ENCODE results near the gene SSR4. TPM values are rescaled to one million over a fixed set of nuclear protein-coding genes. Genes with fewer than 3 reads are reported as not detected.

The SSR4 gene
- total RNA-seq, 1 experiment from 2014 or later = 182 TPM

DNA sequence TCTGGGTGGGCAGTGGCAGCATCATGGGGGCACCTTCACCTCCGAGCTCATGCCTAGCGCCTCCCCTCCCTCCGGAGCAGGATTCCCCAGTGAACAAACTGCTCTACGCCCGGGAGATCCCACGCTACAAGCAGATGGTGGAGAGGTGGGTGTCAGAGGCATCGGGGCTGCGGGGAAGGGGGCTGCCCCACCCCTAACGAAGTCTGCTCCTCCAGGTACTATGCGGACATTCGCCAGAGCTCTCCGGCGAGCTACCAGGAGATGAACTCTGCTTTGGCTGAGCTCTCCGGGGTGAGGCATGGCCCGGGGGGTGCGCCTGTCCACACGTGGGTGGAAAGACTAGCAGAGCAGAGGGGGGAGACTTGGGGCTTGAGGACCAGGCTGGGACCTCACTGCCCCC is 16.3 kb upstream of the SSR4 start:
- TF ChIP-seq JUND (IDR thresholded peaks at IDR 0.05) (no peak), EZH2phosphoT487 (IDR thresholded peaks at IDR 0.05; ENCODE audit: borderline replicate concordance) (no peak), SP1 (IDR thresholded peaks at IDR 0.05; ENCODE audit: low read depth) (no peak), ELF1 (IDR thresholded peaks at IDR 0.05; ENCODE audit: borderline replicate concordance, low read depth) (no peak), RAD21 (IDR thresholded peaks at IDR 0.05; ENCODE audit: low read depth) (no peak), SIN3A (IDR thresholded peaks at IDR 0.05; ENCODE audit: low read depth) (no peak), FOSL1 (IDR thresholded peaks at IDR 0.05; ENCODE audit: low read depth) (no peak), YY1 (IDR thresholded peaks at IDR 0.05; ENCODE audit: extremely low read depth, insufficient replicate concordance, low read depth, low read length) (no peak), POLR2A (IDR thresholded peaks at IDR 0.05; ENCODE audit: borderline replicate concordance, extremely low read depth, insufficient read depth, insufficient read length) (no peak), CEBPB (IDR thresholded peaks at IDR 0.05; ENCODE audit: low read depth) (no peak)
- TF ChIP-seq, protein P1, sequence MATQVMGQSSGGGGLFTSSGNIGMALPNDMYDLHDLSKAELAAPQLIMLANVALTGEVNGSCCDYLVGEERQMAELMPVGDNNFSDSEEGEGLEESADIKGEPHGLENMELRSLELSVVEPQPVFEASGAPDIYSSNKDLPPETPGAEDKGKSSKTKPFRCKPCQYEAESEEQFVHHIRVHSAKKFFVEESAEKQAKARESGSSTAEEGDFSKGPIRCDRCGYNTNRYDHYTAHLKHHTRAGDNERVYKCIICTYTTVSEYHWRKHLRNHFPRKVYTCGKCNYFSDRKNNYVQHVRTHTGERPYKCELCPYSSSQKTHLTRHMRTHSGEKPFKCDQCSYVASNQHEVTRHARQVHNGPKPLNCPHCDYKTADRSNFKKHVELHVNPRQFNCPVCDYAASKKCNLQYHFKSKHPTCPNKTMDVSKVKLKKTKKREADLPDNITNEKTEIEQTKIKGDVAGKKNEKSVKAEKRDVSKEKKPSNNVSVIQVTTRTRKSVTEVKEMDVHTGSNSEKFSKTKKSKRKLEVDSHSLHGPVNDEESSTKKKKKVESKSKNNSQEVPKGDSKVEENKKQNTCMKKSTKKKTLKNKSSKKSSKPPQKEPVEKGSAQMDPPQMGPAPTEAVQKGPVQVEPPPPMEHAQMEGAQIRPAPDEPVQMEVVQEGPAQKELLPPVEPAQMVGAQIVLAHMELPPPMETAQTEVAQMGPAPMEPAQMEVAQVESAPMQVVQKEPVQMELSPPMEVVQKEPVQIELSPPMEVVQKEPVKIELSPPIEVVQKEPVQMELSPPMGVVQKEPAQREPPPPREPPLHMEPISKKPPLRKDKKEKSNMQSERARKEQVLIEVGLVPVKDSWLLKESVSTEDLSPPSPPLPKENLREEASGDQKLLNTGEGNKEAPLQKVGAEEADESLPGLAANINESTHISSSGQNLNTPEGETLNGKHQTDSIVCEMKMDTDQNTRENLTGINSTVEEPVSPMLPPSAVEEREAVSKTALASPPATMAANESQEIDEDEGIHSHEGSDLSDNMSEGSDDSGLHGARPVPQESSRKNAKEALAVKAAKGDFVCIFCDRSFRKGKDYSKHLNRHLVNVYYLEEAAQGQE (IDR thresholded peaks at IDR 0.05; ENCODE audit: low read depth) = no peak
- TF ChIP-seq, protein P2, sequence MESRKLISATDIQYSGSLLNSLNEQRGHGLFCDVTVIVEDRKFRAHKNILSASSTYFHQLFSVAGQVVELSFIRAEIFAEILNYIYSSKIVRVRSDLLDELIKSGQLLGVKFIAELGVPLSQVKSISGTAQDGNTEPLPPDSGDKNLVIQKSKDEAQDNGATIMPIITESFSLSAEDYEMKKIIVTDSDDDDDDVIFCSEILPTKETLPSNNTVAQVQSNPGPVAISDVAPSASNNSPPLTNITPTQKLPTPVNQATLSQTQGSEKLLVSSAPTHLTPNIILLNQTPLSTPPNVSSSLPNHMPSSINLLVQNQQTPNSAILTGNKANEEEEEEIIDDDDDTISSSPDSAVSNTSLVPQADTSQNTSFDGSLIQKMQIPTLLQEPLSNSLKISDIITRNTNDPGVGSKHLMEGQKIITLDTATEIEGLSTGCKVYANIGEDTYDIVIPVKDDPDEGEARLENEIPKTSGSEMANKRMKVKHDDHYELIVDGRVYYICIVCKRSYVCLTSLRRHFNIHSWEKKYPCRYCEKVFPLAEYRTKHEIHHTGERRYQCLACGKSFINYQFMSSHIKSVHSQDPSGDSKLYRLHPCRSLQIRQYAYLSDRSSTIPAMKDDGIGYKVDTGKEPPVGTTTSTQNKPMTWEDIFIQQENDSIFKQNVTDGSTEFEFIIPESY (IDR thresholded peaks at IDR 0.05; ENCODE audit: extremely low read depth, insufficient replicate concordance, low read length) = no peak
- TF ChIP-seq, protein P3, sequence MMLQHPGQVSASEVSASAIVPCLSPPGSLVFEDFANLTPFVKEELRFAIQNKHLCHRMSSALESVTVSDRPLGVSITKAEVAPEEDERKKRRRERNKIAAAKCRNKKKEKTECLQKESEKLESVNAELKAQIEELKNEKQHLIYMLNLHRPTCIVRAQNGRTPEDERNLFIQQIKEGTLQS (IDR thresholded peaks at IDR 0.05) = no peak
- Histone ChIP-seq H3K4me1 (ENCODE audit: control insufficient read depth in 1 of 2, insufficient read depth in 2 of 2, low read length in 2 of 2) (peaks cover 0 to 6% of the 10 kb centered on the region in 2 experiments; a peak in 1 of 4 replicates), H3K9me3 (ENCODE audit: control insufficient read depth in 1 of 2, insufficient read depth in 1 of 2, low read depth in 1 of 2, low read length in 2 of 2) (no peaks in the 10 kb centered on the region), H3K27ac (ENCODE audit: low read depth, low read length) (no peak overlapping the region), H3K36me3 (ENCODE audit: control insufficient read depth in 1 of 2, insufficient read depth in 2 of 2, low read length in 2 of 2) (no peaks in the 10 kb centered on the region), H3K4me3 (replicated peaks in 1 of 2; ENCODE audit: low read depth in 1 of 2, low read length in 2 of 2) (no peak overlapping the region), H2AFZ (ENCODE audit: low read depth, low read length, poor library complexity, severe bottlenecking) (no peak overlapping the region), H3K27me3 (ENCODE audit: insufficient read depth, low read length) (no peaks in the 10 kb centered on the region), H4K20me1 (ENCODE audit: insufficient read depth) (no peaks in the 10 kb centered on the region), H3K9me2 (ENCODE audit: insufficient read depth) (no peaks in the 10 kb centered on the region), H3K9ac (ENCODE audit: low read length) (no peak overlapping the region), H3K79me2 (ENCODE audit: insufficient read depth, low read length) (no peaks in the 10 kb centered on the region), H3K4me2 (ENCODE audit: low read length) (no peak overlapping the region)
- DNase-seq (ENCODE audit: low read depth, low spot score) (no peak), ATAC-seq (no peak)
- ChIA-PET POLR2A (no interaction called here), RAD21 (ENCODE audit: low non-redundant PET in 1 of 2, low total read pairs in 2 of 2, uncharacterized antibody in 2 of 2, unreplicated experiment in 2 of 2) (no interaction called here), CTCF (no interaction called here)
- intact Hi-C loops (cut with micrococcal nuclease) = no loop called here
- no TSS peak for BruUV-seq (replicated peaks)

Measured in HCT116 (cell line).